Upper lobe of left lung (tissue), 4 donors: Measurements from ENCODE around the gene EPS15.

Experiments
- CTCF ChIP-seq, 6 experiments: fragments of 450-650 bp in 4 of 6; fragments of 200-600 bp in 2 of 6; sonication (generic) in 2 of 6; IDR thresholded peaks; one replicate each; pipeline ENCODE4 v1.5.1; 2016 to 2019; ENCODE audit warnings: antibody characterized with exemption in 6 of 6
- EP300 ChIP-seq, 4 donors: sonication (generic); formaldehyde crosslinking; IDR thresholded peaks; one replicate each; pipeline ENCODE4 v1.5.1; 2017; ENCODE audit warnings: antibody characterized with exemption in 4 of 4, control low read depth in 2 of 4
- POLR2A ChIP-seq, 4 donors: fragments of 450-650 bp; IDR thresholded peaks; one replicate each; pipeline ENCODE4 v1.5.1; 2016 to 2017; ENCODE audit warnings: antibody characterized with exemption in 4 of 4, mild to moderate bottlenecking in 2 of 4
- POLR2AphosphoS5 ChIP-seq, 2 donors: sonication (generic); formaldehyde crosslinking; IDR thresholded peaks; one replicate each; pipeline ENCODE4 v1.5.1; 2017; ENCODE audit warnings: antibody characterized with exemption in 2 of 2

- TF ChIP-seq POLR2AphosphoS5 (IDR thresholded peaks at IDR 0.05) (no peak), CTCF (IDR thresholded peaks at IDR 0.05) (no peak), POLR2A (IDR thresholded peaks at IDR 0.05) (no peak), EP300 (IDR thresholded peaks at IDR 0.05) (no peak)
Measured at GRCh38 chr1:51351907-51352306, 167.2 kb downstream of the EPS15 start.
